ENCODE results near the gene ABCA10. TPM values are rescaled to one million over a fixed set of nuclear protein-coding genes. Genes with fewer than 3 reads are reported as not detected.

Gene ABCA10
- total RNA-seq, 1 donor from 2014 or later = 4.2 TPM

DNA sequence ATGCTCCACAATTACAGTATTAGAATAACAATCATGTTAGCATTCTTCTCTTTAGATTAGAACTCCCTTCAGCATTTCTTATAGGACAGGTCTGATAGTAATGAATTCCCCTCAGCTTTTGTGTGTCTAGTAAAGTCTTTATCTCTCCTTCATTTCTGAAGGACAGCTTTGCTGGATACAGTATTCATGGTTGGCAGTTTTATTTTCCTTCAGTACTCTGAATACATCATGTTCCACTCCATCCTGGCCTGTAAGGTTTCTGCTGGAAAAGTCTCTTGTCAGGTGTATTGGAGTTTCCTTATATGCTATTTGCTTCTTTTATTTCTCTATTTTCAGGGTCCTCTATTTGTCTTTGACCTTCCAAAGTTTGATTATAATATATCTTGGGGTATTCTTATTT lies 4.0 kb upstream of the ABCA10 start:
- Mint-ChIP-seq H3K36me3 (ENCODE audit: unreplicated experiment) (peaks cover 8% of the 10 kb centered on the region), H3K4me3 (ENCODE audit: unreplicated experiment) (no peak overlapping the region), H3K9me3 (ENCODE audit: unreplicated experiment) (peaks cover 5% of the 10 kb centered on the region), H3K27ac (ENCODE audit: unreplicated experiment) (no peak overlapping the region), H3K4me1 (ENCODE audit: low read depth, unreplicated experiment) (no peaks in the 10 kb centered on the region), H3K27me3 (ENCODE audit: unreplicated experiment) (no peaks in the 10 kb centered on the region)
- DNase-seq = no peak
- TF ChIP-seq, protein P1, sequence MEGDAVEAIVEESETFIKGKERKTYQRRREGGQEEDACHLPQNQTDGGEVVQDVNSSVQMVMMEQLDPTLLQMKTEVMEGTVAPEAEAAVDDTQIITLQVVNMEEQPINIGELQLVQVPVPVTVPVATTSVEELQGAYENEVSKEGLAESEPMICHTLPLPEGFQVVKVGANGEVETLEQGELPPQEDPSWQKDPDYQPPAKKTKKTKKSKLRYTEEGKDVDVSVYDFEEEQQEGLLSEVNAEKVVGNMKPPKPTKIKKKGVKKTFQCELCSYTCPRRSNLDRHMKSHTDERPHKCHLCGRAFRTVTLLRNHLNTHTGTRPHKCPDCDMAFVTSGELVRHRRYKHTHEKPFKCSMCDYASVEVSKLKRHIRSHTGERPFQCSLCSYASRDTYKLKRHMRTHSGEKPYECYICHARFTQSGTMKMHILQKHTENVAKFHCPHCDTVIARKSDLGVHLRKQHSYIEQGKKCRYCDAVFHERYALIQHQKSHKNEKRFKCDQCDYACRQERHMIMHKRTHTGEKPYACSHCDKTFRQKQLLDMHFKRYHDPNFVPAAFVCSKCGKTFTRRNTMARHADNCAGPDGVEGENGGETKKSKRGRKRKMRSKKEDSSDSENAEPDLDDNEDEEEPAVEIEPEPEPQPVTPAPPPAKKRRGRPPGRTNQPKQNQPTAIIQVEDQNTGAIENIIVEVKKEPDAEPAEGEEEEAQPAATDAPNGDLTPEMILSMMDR (IDR thresholded peaks at IDR 0.05; ENCODE audit: partially characterized antibody, unreplicated experiment) = no peak

GRCh38 chr17:69231521-69231920 lies 2.9 kb upstream of the ABCA10 start:
- Mint-ChIP-seq H3K27ac (ENCODE audit: unreplicated experiment) (no peak overlapping the region), H3K27me3 (ENCODE audit: unreplicated experiment) (no peaks in the 10 kb centered on the region), H3K4me1 (ENCODE audit: low read depth, unreplicated experiment) (no peaks in the 10 kb centered on the region), H3K4me3 (ENCODE audit: unreplicated experiment) (no peak overlapping the region), H3K36me3 (ENCODE audit: unreplicated experiment) (peaks cover 8% of the 10 kb centered on the region), H3K9me3 (ENCODE audit: unreplicated experiment) (peaks cover 5% of the 10 kb centered on the region)
- TF ChIP-seq, protein P1 (IDR thresholded peaks at IDR 0.05; ENCODE audit: partially characterized antibody, unreplicated experiment) = no peak
- no peak for DNase-seq

DNA sequence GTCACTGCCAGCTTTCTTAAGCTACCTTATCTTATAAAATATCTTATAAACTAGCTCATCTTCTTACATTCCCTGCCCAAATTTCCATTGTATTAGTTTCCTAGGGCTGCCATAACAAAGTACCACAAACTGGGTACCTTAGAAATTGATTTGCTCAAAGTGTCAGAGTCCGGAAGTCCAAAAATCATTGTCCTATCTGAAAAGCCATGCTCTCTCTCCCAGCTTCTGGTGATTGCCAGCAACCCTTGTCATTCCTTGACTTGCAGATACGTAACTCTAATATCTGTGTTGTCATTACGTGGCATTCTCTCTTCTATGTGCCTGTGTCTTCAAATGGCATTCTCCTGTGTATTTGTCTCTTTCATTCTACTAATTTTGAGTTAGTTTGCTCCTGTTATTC lies 2.3 kb upstream of the ABCA10 start:
- no peak overlapping the region for H3K27ac Mint-ChIP-seq (ENCODE audit: unreplicated experiment)
- H3K9me3 Mint-ChIP-seq (ENCODE audit: unreplicated experiment) = peaks cover 5% of the 10 kb centered on the region

DNA sequence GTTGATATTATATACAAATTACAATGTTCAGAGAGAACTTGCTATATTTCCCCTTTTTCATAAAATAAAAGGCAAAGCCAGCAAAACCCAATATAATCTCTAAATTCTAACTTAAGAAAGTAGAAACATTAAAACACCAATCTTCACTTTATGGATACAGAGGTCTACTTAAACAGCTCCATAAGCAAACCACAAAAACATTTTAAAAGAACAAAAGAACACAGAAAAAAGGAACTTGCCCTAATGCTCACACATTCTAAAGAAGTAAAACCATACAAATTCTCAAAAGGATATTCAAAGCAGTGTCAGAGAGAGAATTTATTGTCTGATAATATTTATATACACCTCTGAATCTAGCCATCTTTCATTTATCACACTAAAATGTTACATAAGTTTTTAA lies 606 bp downstream of the ABCA10 start:
- H3K4me3 Mint-ChIP-seq (ENCODE audit: unreplicated experiment) = no peak overlapping the region
- H3K9me3 Mint-ChIP-seq (ENCODE audit: unreplicated experiment) = peaks cover under 1% of the 10 kb centered on the region
- H3K27ac Mint-ChIP-seq (ENCODE audit: unreplicated experiment) = no peak overlapping the region
- no peaks in the 10 kb centered on the region for H3K27me3 Mint-ChIP-seq (ENCODE audit: unreplicated experiment)
- no peak for DNase-seq
- no peaks in the 10 kb centered on the region for H3K4me1 Mint-ChIP-seq (ENCODE audit: low read depth, unreplicated experiment)
- TF ChIP-seq, protein P1 (IDR thresholded peaks at IDR 0.05; ENCODE audit: partially characterized antibody, unreplicated experiment) = no peak
- peaks cover 5% of the 10 kb centered on the region for H3K36me3 Mint-ChIP-seq (ENCODE audit: unreplicated experiment)

More for the DNA sequence above, 2.3 kb upstream of the ABCA10 start:
- no peak for DNase-seq
- Mint-ChIP-seq H3K4me1 (ENCODE audit: low read depth, unreplicated experiment) (no peaks in the 10 kb centered on the region), H3K27me3 (ENCODE audit: unreplicated experiment) (no peaks in the 10 kb centered on the region), H3K36me3 (ENCODE audit: unreplicated experiment) (peaks cover 8% of the 10 kb centered on the region), H3K4me3 (ENCODE audit: unreplicated experiment) (no peak overlapping the region)
- TF ChIP-seq, protein P1 (IDR thresholded peaks at IDR 0.05; ENCODE audit: partially characterized antibody, unreplicated experiment) = no peak

GRCh38 chr17:69227541-69227940 lies 1.1 kb downstream of the ABCA10 start:
- Mint-ChIP-seq H3K27ac (ENCODE audit: unreplicated experiment) (no peak overlapping the region), H3K9me3 (ENCODE audit: unreplicated experiment) (no peaks in the 10 kb centered on the region), H3K4me1 (ENCODE audit: low read depth, unreplicated experiment) (no peaks in the 10 kb centered on the region)

More at GRCh38 chr17:69227541-69227940, 1.1 kb downstream of the ABCA10 start:
- Mint-ChIP-seq H3K4me3 (ENCODE audit: unreplicated experiment) (no peak overlapping the region), H3K27me3 (ENCODE audit: unreplicated experiment) (no peaks in the 10 kb centered on the region), H3K36me3 (ENCODE audit: unreplicated experiment) (peaks cover 4% of the 10 kb centered on the region)
- no peak for DNase-seq
- TF ChIP-seq, protein P1 (IDR thresholded peaks at IDR 0.05; ENCODE audit: partially characterized antibody, unreplicated experiment) = no peak
